Keratinocyte (primary cell): ENCODE measurements around the gene TPRA1.

Source experiments
- EZH2 ChIP-seq: IDR thresholded peaks from one replicate; pipeline ENCODE4 v1.6.1; 2012; ENCODE audit warnings: inconsistent platforms, mild to moderate bottlenecking, low read length, moderate library complexity
- TF ChIP-seq, protein P1 (sequence below), 3 experiments: IDR thresholded peaks in 1 of 3; conservative IDR thresholded peaks in 1 of 3; optimal IDR thresholded peaks in 1 of 3; 2 replicates in 2 of 3; 3 replicates in 1 of 3; pipeline versions ENCODE3 to v1.5.1; 2011; ENCODE audit warnings: low read length in 3 of 3, mild to moderate bottlenecking in 3 of 3, moderate library complexity in 2 of 3, control low read depth in 1 of 3, inconsistent platforms in 1 of 3; ENCODE audit not compliant: insufficient read depth in 2 of 3; ENCODE audit errors: extremely low read depth in 1 of 3

DNA sequence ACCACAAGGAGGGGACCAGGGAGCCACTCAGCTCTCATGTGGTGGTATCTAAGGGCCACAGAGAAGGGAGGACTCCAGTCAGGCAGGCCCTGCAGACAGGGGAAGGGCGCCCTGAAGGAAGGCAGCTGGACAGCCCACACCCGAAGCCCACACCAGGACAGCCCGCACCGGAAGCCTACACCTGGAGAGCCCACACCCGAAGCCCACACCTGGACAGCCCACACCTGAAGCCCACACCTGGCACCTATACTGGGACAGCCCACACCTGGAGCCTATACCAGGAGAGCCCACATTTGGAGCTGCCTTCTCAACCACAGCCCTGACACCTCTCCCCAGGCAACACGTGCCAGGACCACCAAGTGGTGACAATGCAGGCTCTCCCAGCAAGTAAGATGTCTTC, 11.7 kb downstream of the TPRA1 start:
- TF ChIP-seq, protein P1, sequence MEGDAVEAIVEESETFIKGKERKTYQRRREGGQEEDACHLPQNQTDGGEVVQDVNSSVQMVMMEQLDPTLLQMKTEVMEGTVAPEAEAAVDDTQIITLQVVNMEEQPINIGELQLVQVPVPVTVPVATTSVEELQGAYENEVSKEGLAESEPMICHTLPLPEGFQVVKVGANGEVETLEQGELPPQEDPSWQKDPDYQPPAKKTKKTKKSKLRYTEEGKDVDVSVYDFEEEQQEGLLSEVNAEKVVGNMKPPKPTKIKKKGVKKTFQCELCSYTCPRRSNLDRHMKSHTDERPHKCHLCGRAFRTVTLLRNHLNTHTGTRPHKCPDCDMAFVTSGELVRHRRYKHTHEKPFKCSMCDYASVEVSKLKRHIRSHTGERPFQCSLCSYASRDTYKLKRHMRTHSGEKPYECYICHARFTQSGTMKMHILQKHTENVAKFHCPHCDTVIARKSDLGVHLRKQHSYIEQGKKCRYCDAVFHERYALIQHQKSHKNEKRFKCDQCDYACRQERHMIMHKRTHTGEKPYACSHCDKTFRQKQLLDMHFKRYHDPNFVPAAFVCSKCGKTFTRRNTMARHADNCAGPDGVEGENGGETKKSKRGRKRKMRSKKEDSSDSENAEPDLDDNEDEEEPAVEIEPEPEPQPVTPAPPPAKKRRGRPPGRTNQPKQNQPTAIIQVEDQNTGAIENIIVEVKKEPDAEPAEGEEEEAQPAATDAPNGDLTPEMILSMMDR (optimal IDR thresholded peaks at IDR 0.05 in 1 of 3, IDR thresholded peaks at IDR 0.05 in 1 of 3, conservative IDR thresholded peaks at IDR 0.05 in 1 of 3; ENCODE audit: extremely low read depth in 1 of 3, insufficient read depth in 2 of 3, low read length in 3 of 3) = no peak
- TF ChIP-seq EZH2 = no peak
